ENCODE results near the gene ZNF682.

- TF ChIP-seq TAF1 (IDR thresholded peaks at IDR 0.05; ENCODE audit: borderline replicate concordance, low read depth, low read length) = no peak
- no peak for TF ChIP-seq POLR2AphosphoS5 (IDR thresholded peaks at IDR 0.05; ENCODE audit: low read depth, low read length)
- no peak for TF ChIP-seq POLR2A (IDR thresholded peaks at IDR 0.05; ENCODE audit: low read depth, low read length)
These were observed 12.8 kb upstream of the ZNF682 start for GRCh38 chr19:20051841-20052768.
